Activated naive CD4-positive, alpha-beta T cell (primary cell): ENCODE results near the gene KLHL4.
"Not testable (repeated sequence)": the region's sequence is repeated elsewhere in the genome, so short reads cannot be mapped to it uniquely, and the experiment has no call there.

Experiments used
- DNase-seq, 4 experiments: peaks; one replicate each; lab custom pipeline; 2025; lab: John Stamatoyannopoulos, UW

Gene KLHL4

GRCh38 chrX:87664381-87664780 is 146.8 kb downstream of the KLHL4 start:
- DNase-seq, result no peak

DNA sequence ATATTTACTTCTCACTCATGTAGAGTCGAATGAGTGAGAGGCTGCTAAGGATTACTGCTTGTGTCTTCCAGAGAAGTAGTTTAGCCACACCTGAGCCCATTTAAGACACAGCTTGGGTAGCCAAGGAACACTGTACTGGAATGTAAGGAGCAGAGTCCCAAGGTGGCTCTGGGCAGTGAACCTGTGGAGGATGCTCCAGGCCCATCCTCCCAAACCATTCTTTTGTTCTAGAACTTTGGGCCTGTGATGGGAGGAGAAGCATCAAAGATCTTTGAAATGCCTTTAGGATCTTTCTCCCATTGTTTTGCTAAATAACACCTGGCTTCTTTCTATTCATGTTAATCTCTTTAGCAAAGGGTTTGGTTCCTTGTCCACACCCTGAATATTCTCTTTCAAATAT is 162.2 kb downstream of the KLHL4 start:
- no peak for DNase-seq

DNA sequence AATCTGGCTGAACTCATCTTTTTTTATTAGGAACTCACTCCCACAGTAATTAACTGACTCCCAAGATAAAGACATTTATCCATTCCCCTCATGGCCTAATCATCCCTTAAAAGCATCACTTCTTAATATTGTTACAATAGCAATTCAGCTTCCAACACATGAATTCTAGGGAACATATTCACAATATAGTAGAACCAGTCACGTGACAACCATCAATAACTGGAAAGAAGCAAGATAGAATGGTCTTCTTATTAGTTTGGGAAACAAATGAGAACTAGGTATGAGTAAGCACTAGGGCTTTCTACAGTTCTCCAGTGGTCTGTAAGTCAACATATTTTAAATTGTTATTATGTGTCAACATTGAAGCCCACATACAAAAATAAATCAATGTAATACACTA is 170.1 kb downstream of the KLHL4 start:
- DNase-seq, result no peak

GRCh38 chrX:87688113-87688748 is 170.6 kb downstream of the KLHL4 start:
- DNase-seq, result not testable (repeated sequence)

- not testable (repeated sequence) for DNase-seq
Observed at GRCh38 chrX:87689218-87689617, 171.6 kb downstream of the KLHL4 start.

GRCh38 chrX:87693204-87693603 is 175.6 kb downstream of the KLHL4 start:
- DNase-seq, result no peak

DNA sequence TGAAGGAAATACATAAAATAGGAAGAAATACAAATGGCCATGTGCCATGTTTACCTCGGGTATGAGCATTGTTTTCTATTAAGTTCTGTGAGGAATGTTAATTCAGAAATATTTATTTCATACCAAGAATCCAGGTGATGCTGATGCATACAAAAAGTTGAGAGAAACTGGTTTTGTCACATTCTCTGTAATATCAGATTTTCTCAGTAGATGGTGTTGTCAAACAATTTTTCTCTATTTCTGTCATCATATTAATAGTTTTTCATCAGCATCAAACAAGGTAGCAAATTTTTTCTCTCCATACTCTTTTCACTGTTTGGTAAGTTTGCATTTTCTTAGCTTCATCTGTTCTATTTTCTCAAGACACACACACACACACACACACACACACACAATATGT is 179.8 kb downstream of the KLHL4 start:
- no peak for DNase-seq

DNA sequence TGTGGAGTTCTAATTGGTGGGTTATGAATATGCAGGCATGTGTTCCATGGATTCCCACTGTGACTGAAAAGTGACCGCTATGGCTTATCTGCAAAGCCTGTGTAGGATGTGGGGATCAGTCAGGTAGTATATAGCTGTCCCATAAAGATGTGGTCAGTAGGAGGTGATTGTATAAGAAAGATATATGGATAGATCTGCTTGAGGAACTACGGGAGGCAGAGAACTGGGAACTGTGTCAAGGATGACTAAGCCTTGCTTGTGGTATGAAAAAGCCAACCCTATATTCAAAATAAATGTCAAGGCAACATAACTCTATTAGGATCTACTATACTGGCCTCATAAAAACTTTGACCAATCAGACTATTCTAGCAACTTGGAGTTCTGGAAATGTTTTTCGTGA is 185.2 kb downstream of the KLHL4 start:
- DNase-seq, result no peak

DNA sequence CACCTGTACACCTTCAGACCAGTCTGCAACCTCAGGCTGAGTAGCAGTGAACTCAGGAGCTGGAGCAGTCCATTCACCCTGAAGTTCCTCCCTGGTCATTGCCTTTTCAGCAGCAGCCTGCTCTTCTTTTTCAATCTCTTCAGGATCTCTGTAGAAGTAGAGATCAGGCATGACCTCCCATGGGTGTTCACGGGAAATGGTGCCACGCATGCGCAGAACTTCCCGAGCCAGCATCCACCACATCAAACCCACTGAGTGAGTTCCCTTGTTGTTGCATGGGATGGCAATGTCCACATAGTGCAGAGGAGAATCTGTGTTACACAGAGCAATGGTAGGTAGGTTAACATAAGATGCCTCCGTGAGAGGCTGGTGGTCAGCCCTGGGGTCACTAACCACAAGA is 185.9 kb downstream of the KLHL4 start:
- DNase-seq, result not testable (repeated sequence)

DNA sequence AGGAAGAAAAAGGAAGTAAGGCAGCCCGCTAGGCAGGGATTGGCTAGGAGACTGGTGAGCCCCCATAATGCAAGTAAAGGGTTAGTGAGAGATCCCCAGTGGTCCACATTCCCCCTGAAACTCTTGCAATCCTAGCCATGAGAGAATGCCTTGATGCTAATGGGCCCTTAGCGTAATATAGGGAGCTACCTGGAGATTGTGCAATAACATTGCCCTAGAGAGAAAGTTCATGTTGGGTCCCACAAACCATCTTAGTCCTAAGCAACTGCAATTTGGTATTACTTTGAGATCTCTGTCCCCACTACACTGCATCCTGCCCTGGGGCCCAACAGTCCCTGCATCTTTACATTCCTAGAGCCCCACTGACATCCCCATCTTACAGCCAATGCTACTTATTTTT is 188.5 kb downstream of the KLHL4 start:
- DNase-seq, result no peak

DNA sequence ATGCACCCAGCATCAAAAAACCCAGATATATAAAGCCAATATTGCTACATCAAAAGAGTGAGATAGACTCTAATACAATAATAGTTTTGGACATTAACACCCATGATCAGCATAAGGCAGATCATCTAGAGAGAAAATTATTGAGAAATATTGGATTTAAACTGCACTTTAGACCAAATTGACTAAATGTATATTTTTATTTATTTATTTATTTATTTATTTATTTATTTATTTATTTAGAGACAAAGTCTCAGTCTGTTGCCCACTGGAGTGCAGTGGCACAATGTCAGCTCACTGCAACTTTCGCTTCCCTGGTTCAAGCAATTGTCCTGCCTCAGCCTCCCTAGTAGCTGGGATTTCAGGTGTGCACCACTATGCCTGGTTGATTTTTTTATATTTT is 193.0 kb downstream of the KLHL4 start:
- no peak for DNase-seq
